ENCODE data around the gene ANKH. TPM values are rescaled to one million over a fixed set of nuclear protein-coding genes. Genes with fewer than 3 reads are reported as not detected.

The ANKH gene
- total RNA-seq, 1 experiment from 2014 or later: 4.7 TPM

GRCh38 chr5:14882658-14883580 is 11.3 kb upstream of the ANKH start:
- ChIA-PET CTCF (no interaction called here), POLR2A (no interaction called here)
- Mint-ChIP-seq H3K27me3 (ENCODE audit: insufficient read depth, unreplicated experiment) (peaks cover 4% of the 10 kb centered on the region), H3K4me1 (ENCODE audit: low read depth, unreplicated experiment) (no peaks in the 10 kb centered on the region), H3K9me3 (ENCODE audit: unreplicated experiment) (no peaks in the 10 kb centered on the region), H3K27ac (ENCODE audit: unreplicated experiment) (no peak overlapping the region), H3K4me3 (ENCODE audit: unreplicated experiment) (no peak overlapping the region), H3K36me3 (ENCODE audit: insufficient read depth, unreplicated experiment) (no peaks in the 10 kb centered on the region)
- Histone ChIP-seq H3K4me1 (no peaks in the 10 kb centered on the region), H3K36me3 (ENCODE audit: control insufficient read depth, insufficient read depth, low read length) (no peaks in the 10 kb centered on the region), H3K27me3 (replicated peaks; ENCODE audit: control insufficient read depth, insufficient read depth, low read length) (no peaks in the 10 kb centered on the region), H3K9me3 (no peaks in the 10 kb centered on the region), H3K4me3 (ENCODE audit: low read depth, low read length) (no peak overlapping the region)
- BruUV-seq (replicated peaks): no TSS peak
- no peak for DNase-seq
- TF ChIP-seq, protein P1, sequence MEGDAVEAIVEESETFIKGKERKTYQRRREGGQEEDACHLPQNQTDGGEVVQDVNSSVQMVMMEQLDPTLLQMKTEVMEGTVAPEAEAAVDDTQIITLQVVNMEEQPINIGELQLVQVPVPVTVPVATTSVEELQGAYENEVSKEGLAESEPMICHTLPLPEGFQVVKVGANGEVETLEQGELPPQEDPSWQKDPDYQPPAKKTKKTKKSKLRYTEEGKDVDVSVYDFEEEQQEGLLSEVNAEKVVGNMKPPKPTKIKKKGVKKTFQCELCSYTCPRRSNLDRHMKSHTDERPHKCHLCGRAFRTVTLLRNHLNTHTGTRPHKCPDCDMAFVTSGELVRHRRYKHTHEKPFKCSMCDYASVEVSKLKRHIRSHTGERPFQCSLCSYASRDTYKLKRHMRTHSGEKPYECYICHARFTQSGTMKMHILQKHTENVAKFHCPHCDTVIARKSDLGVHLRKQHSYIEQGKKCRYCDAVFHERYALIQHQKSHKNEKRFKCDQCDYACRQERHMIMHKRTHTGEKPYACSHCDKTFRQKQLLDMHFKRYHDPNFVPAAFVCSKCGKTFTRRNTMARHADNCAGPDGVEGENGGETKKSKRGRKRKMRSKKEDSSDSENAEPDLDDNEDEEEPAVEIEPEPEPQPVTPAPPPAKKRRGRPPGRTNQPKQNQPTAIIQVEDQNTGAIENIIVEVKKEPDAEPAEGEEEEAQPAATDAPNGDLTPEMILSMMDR (IDR thresholded peaks at IDR 0.05; ENCODE audit: insufficient read depth in 1 of 2, low read depth in 1 of 2, low read length in 1 of 2, severe bottlenecking in 1 of 2, unreplicated experiment in 1 of 2): no peak
- intact Hi-C loops (cut with micrococcal nuclease; ENCODE audit: unreplicated experiment): loop anchor here (1.0 kb wide), 1 partner anchor 8 kb away; no protein-coding TSS in a partner anchor

DNA sequence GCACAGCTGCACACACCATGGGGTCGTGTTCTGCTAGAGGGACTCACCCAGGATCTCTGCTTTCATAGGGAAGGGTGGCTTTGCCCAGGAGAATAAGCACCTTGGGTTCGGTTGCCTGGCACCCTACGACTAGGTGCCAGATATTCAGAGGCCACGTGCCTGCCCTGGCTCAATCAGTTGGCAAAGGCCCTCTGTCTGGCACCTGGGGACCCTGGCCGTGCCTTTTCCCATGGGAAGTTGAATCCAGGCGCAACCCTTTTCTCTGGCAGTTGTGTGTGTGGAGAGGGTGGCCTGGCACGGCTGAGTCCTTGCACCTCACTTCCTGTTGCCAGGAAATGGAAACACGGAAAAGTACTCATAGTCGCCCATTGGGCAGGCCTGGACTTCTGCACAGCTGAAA is 10.2 kb upstream of the ANKH start:
- POLR2A ChIA-PET: no interaction called here
- Mint-ChIP-seq H3K4me3 (ENCODE audit: unreplicated experiment) (no peak overlapping the region), H3K4me1 (ENCODE audit: low read depth, unreplicated experiment) (no peaks in the 10 kb centered on the region), H3K27ac (ENCODE audit: unreplicated experiment) (no peak overlapping the region), H3K9me3 (ENCODE audit: unreplicated experiment) (no peaks in the 10 kb centered on the region), H3K36me3 (ENCODE audit: insufficient read depth, unreplicated experiment) (no peaks in the 10 kb centered on the region), H3K27me3 (ENCODE audit: insufficient read depth, unreplicated experiment) (peaks cover 4% of the 10 kb centered on the region)
- no peak for DNase-seq
- Histone ChIP-seq H3K36me3 (ENCODE audit: control insufficient read depth, insufficient read depth, low read length) (no peaks in the 10 kb centered on the region), H3K4me1 (no peaks in the 10 kb centered on the region), H3K27me3 (replicated peaks; ENCODE audit: control insufficient read depth, insufficient read depth, low read length) (no peaks in the 10 kb centered on the region), H3K4me3 (ENCODE audit: low read depth, low read length) (no peak overlapping the region), H3K9me3 (no peaks in the 10 kb centered on the region)
- BruUV-seq (replicated peaks): no TSS peak
- intact Hi-C loops (cut with micrococcal nuclease; ENCODE audit: unreplicated experiment): loop anchor here (1.0 kb wide), 1 partner anchor 9 kb away; no protein-coding TSS in a partner anchor
- CTCF ChIA-PET: no interaction called here
- TF ChIP-seq, protein P1 (IDR thresholded peaks at IDR 0.05; ENCODE audit: insufficient read depth in 1 of 2, low read depth in 1 of 2, low read length in 1 of 2, severe bottlenecking in 1 of 2, unreplicated experiment in 1 of 2): no peak

DNA sequence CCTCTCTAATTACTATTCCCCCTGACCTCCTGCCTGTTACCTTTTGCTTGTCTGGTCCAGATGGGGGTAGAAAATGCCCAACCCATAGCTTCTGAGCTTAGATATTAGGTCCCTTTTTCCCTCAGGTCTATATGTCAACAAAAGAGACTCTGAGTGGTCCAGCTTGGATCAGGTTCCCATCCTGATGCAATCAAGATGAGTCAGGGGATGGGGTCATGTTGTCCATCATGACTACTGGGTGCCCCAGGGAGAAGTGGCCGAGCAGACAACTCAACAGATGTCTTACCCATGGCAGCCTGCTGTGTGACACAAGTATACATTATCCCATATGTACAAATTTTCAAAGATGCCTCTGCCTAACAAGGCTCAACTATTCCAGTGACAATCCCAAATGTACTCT is 9.1 kb upstream of the ANKH start:
- POLR2A ChIA-PET: no interaction called here
- TF ChIP-seq, protein P1 (IDR thresholded peaks at IDR 0.05; ENCODE audit: insufficient read depth in 1 of 2, low read depth in 1 of 2, low read length in 1 of 2, severe bottlenecking in 1 of 2, unreplicated experiment in 1 of 2): no peak
- Histone ChIP-seq H3K4me3 (ENCODE audit: low read depth, low read length) (no peak overlapping the region), H3K27me3 (replicated peaks; ENCODE audit: control insufficient read depth, insufficient read depth, low read length) (no peaks in the 10 kb centered on the region), H3K4me1 (no peaks in the 10 kb centered on the region), H3K36me3 (ENCODE audit: control insufficient read depth, insufficient read depth, low read length) (no peaks in the 10 kb centered on the region), H3K9me3 (no peaks in the 10 kb centered on the region)
- CTCF ChIA-PET: no interaction called here
- no peak for DNase-seq
- Mint-ChIP-seq H3K4me1 (ENCODE audit: low read depth, unreplicated experiment) (no peaks in the 10 kb centered on the region), H3K27me3 (ENCODE audit: insufficient read depth, unreplicated experiment) (peaks cover 8% of the 10 kb centered on the region), H3K4me3 (ENCODE audit: unreplicated experiment) (no peak overlapping the region), H3K27ac (ENCODE audit: unreplicated experiment) (no peak overlapping the region), H3K9me3 (ENCODE audit: unreplicated experiment) (no peaks in the 10 kb centered on the region), H3K36me3 (ENCODE audit: insufficient read depth, unreplicated experiment) (no peaks in the 10 kb centered on the region)
- intact Hi-C loops (cut with micrococcal nuclease; ENCODE audit: unreplicated experiment): no loop called here
- BruUV-seq (replicated peaks): no TSS peak

All from Caco-2 (cell line).